K562 (cell line): ENCODE measurements around the gene CIP2A. TPM values are rescaled to one million over a fixed set of nuclear protein-coding genes. Genes with fewer than 3 reads are reported as not detected.

Experiments
- BRD9 ChIP-seq: fragments of 450-650 bp; IDR thresholded peaks from 2 replicates; pipeline ENCODE4 v1.6.1; 2018; ENCODE audit warnings: low read depth; ENCODE audit not compliant: partially characterized antibody
- CHD4 ChIP-seq: fragments of 200-600 bp; sonication (generic); IDR thresholded peaks from 3 replicates; pipeline ENCODE4 v1.6.1; 2012; ENCODE audit warnings: low read depth, mild to moderate bottlenecking, mixed read lengths, low read length, inconsistent platforms; ENCODE audit not compliant: insufficient read depth, insufficient replicate concordance, poor library complexity, severe bottlenecking
- GABPA ChIP-seq: fragments of 200-800 bp; sonication (Bioruptor generic); conservative IDR thresholded peaks from 2 replicates; pipeline ENCODE4 v1.6.1; 2016; ENCODE audit warnings: low read depth, missing genetic modification characterization, missing compliant biosample characterization
- GTF2E2 ChIP-seq: fragments of 200-800 bp; sonication (Bioruptor generic); IDR thresholded peaks from 2 replicates; pipeline ENCODE4 v1.6.1; 2016; ENCODE audit warnings: missing genetic modification characterization, missing compliant biosample characterization
- HCFC1 ChIP-seq: IDR thresholded peaks from 2 replicates; pipeline ENCODE4 v1.6.1; 2012; ENCODE audit warnings: low read depth, low read length, improper control_type of control experiment
- HDAC3 ChIP-seq: fragments of 450-650 bp; IDR thresholded peaks from 2 replicates; pipeline ENCODE4 v1.6.1; 2018; ENCODE audit warnings: borderline replicate concordance, mild to moderate bottlenecking, moderate library complexity; ENCODE audit not compliant: partially characterized antibody
- HDAC8 ChIP-seq: fragments of 450-650 bp; IDR thresholded peaks from 2 replicates; pipeline ENCODE4 v1.6.1; 2016; ENCODE audit warnings: mild to moderate bottlenecking, missing genetic modification characterization, moderate library complexity, missing compliant biosample characterization
- HMGN3 ChIP-seq: IDR thresholded peaks from 2 replicates; pipeline ENCODE4 v1.6.1; 2011; ENCODE audit warnings: borderline replicate concordance, low read depth, mild to moderate bottlenecking, mixed read lengths, low read length; ENCODE audit not compliant: insufficient read length; ENCODE audit errors: extremely low read depth
- MIER1 ChIP-seq: fragments of 450-650 bp; IDR thresholded peaks from 2 replicates; pipeline ENCODE4 v1.6.1; 2016; ENCODE audit warnings: antibody characterized with exemption, mild to moderate bottlenecking, low read depth
- NKRF ChIP-seq: fragments of 450-650 bp; IDR thresholded peaks from 2 replicates; pipeline ENCODE4 v1.6.1; 2016; ENCODE audit warnings: borderline replicate concordance
- RAD51 ChIP-seq: fragments of 450-650 bp; IDR thresholded peaks from 2 replicates; pipeline ENCODE4 v1.7.1; 2016; ENCODE audit warnings: low read depth, mild to moderate bottlenecking, borderline replicate concordance
- RBM14 ChIP-seq: fragments of 200-400 bp; formaldehyde crosslinking; IDR thresholded peaks from 2 replicates; pipeline ENCODE4 v1.6.1; 2018; ENCODE audit warnings: low read depth, mild to moderate bottlenecking, low read length, moderate library complexity, borderline replicate concordance; ENCODE audit not compliant: insufficient read depth
- TFAP4 ChIP-seq: sonication (generic); formaldehyde crosslinking; IDR thresholded peaks from 2 replicates; pipeline ENCODE4 v1.8.0; 2022; ENCODE audit warnings: missing genetic modification reagents, mild to moderate bottlenecking, moderate library complexity, borderline replicate concordance
- polyA plus RNA-seq, 8 experiments: library from polyadenylated mRNA; depleted of rRNA in 4 of 8; stranded (reverse) in 5 of 8; unstranded in 3 of 8; fragments of >200 nt; fragmentation: Nextera tagmentation in 2 of 8; fragmentation: Illumina TruSeq in 1 of 8; extraction: Ambion mirVana in 2 of 8; extraction: Trizol in 1 of 8; gene quantifications; 2 replicates each; pipeline versions ENCODE4 v1.2.1 to v1.2.3, GENCODE V29; 2011 to 2014; ENCODE audit warnings: inconsistent platforms in 1 of 8, missing spikeins in 1 of 8
- total RNA-seq, 7 experiments: library from RNA; depleted of rRNA in 6 of 7; stranded (reverse); fragments of >200 nt in 6 of 7; fragmentation: Illumina TruSeq in 2 of 7; extraction: Trizol in 2 of 7; gene quantifications; 2 replicates each; pipeline versions ENCODE4 v1.2.1 to v1.2.3, GENCODE V29; 2011 to 2021; ENCODE audit warnings: low replicate concordance in 1 of 7

Gene CIP2A
- total and polyA plus RNA-seq, 9 of the 15 experiments (the other 6 are each of a cell fraction or from before 2014, with no cell fraction given): 10.5 to 41.7 (median 31.5) TPM

- TF ChIP-seq NKRF: peak; percentile 94
- 0 out of 2 replicates have a peak, but pooled peaks have one; percentile 23 for TF ChIP-seq GTF2E2 (tag)
- no peak for TF ChIP-seq HDAC3
- TF ChIP-seq HDAC8: no peak
- TF ChIP-seq MIER1: no peak
- TF ChIP-seq HMGN3: peak; percentile 49
- no peak for TF ChIP-seq RAD51
- peak; percentile 47 for TF ChIP-seq HCFC1
- peak; percentile 97 for TF ChIP-seq GABPA (tag)
- TF ChIP-seq TFAP4 (CRISPR knock-in tag): peak; percentile 93
- TF ChIP-seq CHD4: no peak
- no peak for TF ChIP-seq BRD9
- TF ChIP-seq RBM14: no peak
Observed at GRCh38 chr3:108589081-108589997, at the start of gene CIP2A, which contains the start of gene DZIP3 (continued).
